Fibroblast of mammary gland (primary cell): ENCODE data around the gene NT5E.

ENCODE experiments used
- DNase-seq: peaks from one replicate; pipeline ENCODE4 v3.0.0-alpha.2; 2010; ENCODE audit warnings: low read depth
- H3K4me3 ChIP-seq: 2 replicates; pipeline ENCODE4 v1.5.1; 2011; ENCODE audit warnings: low read depth, mild to moderate bottlenecking, low read length, moderate library complexity; ENCODE audit not compliant: control insufficient read depth
- TF ChIP-seq, protein P1 (sequence below): conservative IDR thresholded peaks from 2 replicates; pipeline ENCODE4 v1.5.1; 2011; ENCODE audit warnings: low read depth, low read length, inconsistent platforms; ENCODE audit not compliant: control insufficient read depth, insufficient read depth

Gene NT5E

DNA sequence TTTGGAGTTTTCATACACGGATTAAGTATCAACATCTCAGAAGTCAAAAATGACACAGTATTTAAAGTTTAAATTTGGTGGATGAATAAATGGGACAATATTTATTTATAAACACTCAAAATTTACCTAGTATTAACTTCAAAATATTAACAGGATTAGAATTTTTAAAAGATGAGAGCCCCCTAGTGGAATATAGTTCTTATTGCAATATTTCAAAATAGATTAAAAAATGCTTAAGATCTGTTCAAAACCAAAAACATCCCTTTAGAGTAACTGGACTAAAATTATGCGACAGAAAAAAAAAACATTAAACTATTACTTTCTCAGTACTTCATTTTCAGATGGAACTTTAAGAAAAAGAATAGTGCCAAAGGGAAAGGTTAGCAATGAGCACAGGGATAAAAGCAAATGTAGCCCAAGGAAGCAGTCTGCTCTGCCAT is 87.2 kb downstream of the NT5E start:
- DNase-seq = peak; percentile 19
- no peak overlapping the region for H3K4me3 ChIP-seq
- TF ChIP-seq, protein P1, sequence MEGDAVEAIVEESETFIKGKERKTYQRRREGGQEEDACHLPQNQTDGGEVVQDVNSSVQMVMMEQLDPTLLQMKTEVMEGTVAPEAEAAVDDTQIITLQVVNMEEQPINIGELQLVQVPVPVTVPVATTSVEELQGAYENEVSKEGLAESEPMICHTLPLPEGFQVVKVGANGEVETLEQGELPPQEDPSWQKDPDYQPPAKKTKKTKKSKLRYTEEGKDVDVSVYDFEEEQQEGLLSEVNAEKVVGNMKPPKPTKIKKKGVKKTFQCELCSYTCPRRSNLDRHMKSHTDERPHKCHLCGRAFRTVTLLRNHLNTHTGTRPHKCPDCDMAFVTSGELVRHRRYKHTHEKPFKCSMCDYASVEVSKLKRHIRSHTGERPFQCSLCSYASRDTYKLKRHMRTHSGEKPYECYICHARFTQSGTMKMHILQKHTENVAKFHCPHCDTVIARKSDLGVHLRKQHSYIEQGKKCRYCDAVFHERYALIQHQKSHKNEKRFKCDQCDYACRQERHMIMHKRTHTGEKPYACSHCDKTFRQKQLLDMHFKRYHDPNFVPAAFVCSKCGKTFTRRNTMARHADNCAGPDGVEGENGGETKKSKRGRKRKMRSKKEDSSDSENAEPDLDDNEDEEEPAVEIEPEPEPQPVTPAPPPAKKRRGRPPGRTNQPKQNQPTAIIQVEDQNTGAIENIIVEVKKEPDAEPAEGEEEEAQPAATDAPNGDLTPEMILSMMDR = peak; percentile 38

DNA sequence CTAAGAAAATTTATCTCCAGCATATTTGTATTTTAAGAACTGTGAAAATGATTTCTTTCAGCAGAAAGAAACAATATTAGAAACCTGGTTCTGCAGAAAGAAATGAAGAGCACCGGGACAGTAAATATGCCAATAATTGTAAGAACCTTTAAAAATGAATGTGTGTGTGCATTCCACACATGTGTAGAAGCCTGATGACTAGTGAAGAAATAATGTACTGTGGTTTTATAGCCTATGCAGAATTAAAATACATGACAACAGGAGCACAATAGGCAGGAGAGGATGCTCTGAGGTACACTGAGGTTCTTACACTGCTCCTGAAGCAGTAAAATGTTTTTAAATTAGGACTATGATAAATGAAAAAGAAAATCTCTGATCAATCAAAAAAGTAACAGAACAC is 94.9 kb downstream of the NT5E start:
- TF ChIP-seq, protein P1 = no peak
- peak; percentile 17 for DNase-seq
- H3K4me3 ChIP-seq = no peak overlapping the region
